Brain microvascular endothelial cell (primary cell): ENCODE results near the gene CENPA.

Source experiments
- DNase-seq: peaks from one replicate; pipeline ENCODE4 v3.0.0-alpha.2; 2020
- H3K27ac ChIP-seq: fragments of 250-450 bp; sonication (Bioruptor Pico); 2 replicates; pipeline ENCODE4 v1.5.1; 2020; ENCODE audit warnings: mild to moderate bottlenecking, moderate library complexity
- H3K27me3 ChIP-seq: fragments of 250-450 bp; sonication (Bioruptor Pico); replicated peaks from 2 replicates; pipeline ENCODE4 v1.5.1; 2020; ENCODE audit warnings: mild to moderate bottlenecking
- H3K36me3 ChIP-seq: fragments of 250-450 bp; sonication (Bioruptor Pico); replicated peaks from 2 replicates; pipeline ENCODE4 v1.5.1; 2020; ENCODE audit warnings: mild to moderate bottlenecking
- H3K4me3 ChIP-seq: 2 replicates; pipeline ENCODE4 v1.5.1; 2011; ENCODE audit warnings: low read depth, mild to moderate bottlenecking, control low read depth, low read length, moderate library complexity
- in situ Hi-C: cut with HindIII; loops from 2 replicates; pipeline ENCODE4 v1.10.0; 2017; ENCODE audit warnings: low sequenced_read_pairs, low pct_ligation_motif_present
- TF ChIP-seq, protein P1 (sequence below): IDR thresholded peaks from 2 replicates; pipeline ENCODE4 v1.5.1; 2011; ENCODE audit warnings: low read depth, mild to moderate bottlenecking, moderate library complexity, low read length, control low read depth, inconsistent platforms; ENCODE audit errors: missing control alignments

CENPA gene

DNA sequence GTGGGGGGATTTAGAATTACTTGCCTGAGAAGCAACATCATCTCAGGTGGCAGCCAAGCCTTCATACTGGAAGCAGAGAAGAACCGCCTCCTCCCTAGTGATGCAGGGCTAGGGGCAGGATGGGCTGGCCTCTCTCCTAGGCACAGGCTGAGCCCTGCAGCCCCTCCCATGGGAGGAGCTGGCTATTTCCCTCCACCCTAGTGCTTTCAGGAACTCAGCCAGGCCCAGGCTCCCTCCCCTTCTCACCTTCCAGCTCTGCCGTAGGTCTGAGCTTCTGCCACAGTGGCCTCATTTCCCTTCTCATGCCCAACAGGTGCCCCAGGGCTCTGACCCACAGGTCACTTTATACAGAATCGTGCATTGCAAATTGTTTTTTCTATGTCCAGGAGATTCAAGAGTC lies 31.0 kb downstream of the CENPA start:
- TF ChIP-seq, protein P1, sequence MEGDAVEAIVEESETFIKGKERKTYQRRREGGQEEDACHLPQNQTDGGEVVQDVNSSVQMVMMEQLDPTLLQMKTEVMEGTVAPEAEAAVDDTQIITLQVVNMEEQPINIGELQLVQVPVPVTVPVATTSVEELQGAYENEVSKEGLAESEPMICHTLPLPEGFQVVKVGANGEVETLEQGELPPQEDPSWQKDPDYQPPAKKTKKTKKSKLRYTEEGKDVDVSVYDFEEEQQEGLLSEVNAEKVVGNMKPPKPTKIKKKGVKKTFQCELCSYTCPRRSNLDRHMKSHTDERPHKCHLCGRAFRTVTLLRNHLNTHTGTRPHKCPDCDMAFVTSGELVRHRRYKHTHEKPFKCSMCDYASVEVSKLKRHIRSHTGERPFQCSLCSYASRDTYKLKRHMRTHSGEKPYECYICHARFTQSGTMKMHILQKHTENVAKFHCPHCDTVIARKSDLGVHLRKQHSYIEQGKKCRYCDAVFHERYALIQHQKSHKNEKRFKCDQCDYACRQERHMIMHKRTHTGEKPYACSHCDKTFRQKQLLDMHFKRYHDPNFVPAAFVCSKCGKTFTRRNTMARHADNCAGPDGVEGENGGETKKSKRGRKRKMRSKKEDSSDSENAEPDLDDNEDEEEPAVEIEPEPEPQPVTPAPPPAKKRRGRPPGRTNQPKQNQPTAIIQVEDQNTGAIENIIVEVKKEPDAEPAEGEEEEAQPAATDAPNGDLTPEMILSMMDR = no peak
- no peak overlapping the region for H3K27ac ChIP-seq
- peaks cover 2% of the 10 kb centered on the region for H3K27me3 ChIP-seq
- H3K36me3 ChIP-seq = no peaks in the 10 kb centered on the region
- in situ Hi-C loops = no loop called here
- no peak overlapping the region for H3K4me3 ChIP-seq
- no peak for DNase-seq

DNA sequence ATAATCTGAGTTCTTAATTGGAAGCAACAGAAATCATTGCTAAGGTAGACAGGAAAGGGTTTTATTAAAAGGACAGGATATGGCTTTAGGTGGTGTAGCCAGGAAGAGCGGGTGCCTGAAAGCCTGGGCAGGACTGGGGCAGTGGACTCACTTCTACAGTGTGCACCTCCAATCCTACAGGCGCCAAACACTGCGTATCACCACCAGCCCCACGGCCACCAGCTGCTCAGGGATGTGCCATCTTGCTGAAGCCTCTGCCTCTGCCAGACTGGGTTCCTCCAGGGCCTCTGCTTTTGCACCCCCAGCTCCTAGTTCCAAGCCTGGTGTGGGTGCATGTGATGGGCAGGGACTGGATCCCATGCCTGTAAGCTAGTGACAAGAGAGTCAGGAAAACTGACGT lies 32.4 kb downstream of the CENPA start:
- TF ChIP-seq, protein P1 = no peak
- DNase-seq = no peak
- Histone ChIP-seq H3K27me3 (peaks cover 2% of the 10 kb centered on the region), H3K36me3 (no peaks in the 10 kb centered on the region), H3K4me3 (no peak overlapping the region), H3K27ac (no peak overlapping the region)
- in situ Hi-C loops = no loop called here

DNA sequence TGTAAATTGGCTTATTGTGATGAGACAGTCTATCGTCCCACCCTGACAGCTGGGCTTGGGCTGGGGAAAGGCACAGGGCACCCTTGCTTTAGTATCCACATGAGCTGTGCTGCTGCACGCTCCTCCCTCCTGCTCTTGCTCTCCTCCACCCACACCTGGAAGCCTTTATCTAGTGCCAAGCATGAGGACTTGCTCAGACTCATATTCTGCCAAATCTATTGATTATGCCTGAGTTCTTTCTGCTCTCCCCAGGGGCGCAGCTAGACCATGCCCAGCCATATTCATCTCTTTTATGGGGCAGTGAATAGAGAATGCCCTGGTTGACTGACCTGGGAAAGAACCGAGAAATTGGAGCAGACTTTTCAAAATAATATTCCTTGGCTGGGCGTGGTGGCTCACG lies 33.1 kb downstream of the CENPA start:
- DNase-seq = no peak
- H3K4me3 ChIP-seq = no peak overlapping the region
- in situ Hi-C loops = no loop called here
- H3K36me3 ChIP-seq = no peaks in the 10 kb centered on the region
- TF ChIP-seq, protein P1 = no peak
- H3K27ac ChIP-seq = no peak overlapping the region
- peaks cover 2% of the 10 kb centered on the region for H3K27me3 ChIP-seq

DNA sequence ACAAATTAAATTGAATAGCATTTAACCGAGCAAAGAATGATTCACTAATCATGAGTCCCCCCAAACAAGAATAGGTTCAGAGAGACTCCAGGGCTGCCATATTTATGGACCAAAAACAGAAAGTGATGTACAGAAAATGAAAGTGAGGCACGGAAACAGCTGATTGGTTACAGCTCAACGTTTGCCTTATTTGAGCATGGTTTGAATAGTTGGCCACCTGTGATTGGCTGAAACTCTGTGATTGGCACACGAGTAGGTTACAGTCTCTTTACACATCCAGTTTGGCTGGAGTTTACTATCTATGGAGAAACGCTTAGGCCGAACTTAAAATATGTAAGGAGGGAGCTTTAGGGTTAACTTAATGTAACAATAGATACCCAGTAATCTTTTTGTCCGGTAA lies 35.1 kb downstream of the CENPA start:
- no peaks in the 10 kb centered on the region for H3K36me3 ChIP-seq
- TF ChIP-seq, protein P1 = no peak
- H3K27me3 ChIP-seq = peaks cover 2% of the 10 kb centered on the region
- no peak for DNase-seq
- no peak overlapping the region for H3K4me3 ChIP-seq
- H3K27ac ChIP-seq = no peak overlapping the region
- in situ Hi-C loops = no loop called here

DNA sequence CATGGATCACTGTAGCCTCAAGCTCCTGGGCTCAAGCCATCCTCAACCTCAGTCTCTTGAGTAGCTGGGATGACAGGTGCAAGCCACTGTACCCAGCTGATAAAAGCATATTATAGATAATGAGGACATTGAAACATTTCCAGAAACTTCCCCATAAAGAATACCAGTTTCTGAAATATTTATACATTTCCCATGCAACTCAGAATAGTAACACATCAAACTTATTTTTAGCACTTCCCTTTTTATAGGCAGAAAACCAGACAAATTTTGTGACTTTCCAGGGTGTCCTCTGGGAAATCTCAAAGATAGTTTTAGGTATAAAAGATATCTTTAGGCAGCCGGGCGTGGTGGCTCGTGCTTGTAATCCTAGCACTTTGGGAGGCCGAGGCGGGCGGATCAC lies 37.0 kb downstream of the CENPA start:
- no peak overlapping the region for H3K27ac ChIP-seq
- TF ChIP-seq, protein P1 = no peak
- no peaks in the 10 kb centered on the region for H3K36me3 ChIP-seq
- H3K4me3 ChIP-seq = no peak overlapping the region
- no peak for DNase-seq
- in situ Hi-C loops = no loop called here
- peaks cover 2% of the 10 kb centered on the region for H3K27me3 ChIP-seq

DNA sequence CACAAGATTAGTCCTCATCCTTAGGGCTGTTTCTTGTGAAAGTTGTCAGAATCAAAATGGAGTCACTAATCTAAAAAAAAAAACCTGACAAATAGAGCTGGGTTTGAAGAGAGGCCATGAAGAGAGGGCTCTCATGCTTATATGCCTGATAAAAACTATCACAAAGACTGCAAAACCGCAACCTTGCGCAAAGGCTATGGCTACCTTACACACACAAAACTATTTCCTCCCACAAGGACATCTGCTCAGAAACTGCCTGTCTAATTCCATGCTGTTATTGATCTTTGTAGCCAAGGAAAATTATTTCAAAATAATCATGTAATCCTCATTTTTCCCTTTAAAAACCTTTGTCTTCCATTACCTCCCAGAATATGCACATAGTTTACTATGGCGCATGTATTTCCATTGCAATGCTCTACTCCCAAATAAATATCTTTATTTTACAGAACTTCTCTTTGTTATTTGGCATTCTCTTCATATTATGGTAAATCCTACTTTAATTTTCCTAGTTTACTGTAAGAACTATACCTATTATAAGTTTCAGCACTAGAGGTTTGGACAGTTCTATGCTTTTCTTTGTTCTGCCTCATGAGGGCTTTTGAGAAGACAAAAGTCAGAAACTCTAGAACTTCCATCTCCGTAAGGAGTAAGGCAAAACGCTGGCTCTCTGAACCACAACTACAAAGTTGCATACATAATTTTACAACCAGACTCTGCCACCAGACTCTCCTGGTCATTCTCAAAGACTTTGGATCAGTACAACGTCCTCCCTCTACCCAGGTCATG lies 52.5 kb downstream of the CENPA start:
- DNase-seq = no peak
- in situ Hi-C loops = no loop called here
- Histone ChIP-seq H3K27ac (no peak overlapping the region), H3K27me3 (peaks cover 3% of the 10 kb centered on the region), H3K36me3 (no peaks in the 10 kb centered on the region), H3K4me3 (no peak overlapping the region)
- TF ChIP-seq, protein P1 = no peak
